Stimulated activated CD4-positive, alpha-beta T cell treated with anti-CD3 and anti-CD28 coated beads, Interleukin-2, amount 100 ng/mL, for 24 hours (primary cell): ENCODE data around the gene AK4.
"Not testable (repeated sequence)": the region's sequence is repeated elsewhere in the genome, so short reads cannot be mapped to it uniquely, and the experiment has no call there.

Source experiments
- DNase-seq, 2 donors: peaks; one replicate each; pipeline ENCODE4 v3.0.0-alpha.2; 2020

Gene AK4

DNA sequence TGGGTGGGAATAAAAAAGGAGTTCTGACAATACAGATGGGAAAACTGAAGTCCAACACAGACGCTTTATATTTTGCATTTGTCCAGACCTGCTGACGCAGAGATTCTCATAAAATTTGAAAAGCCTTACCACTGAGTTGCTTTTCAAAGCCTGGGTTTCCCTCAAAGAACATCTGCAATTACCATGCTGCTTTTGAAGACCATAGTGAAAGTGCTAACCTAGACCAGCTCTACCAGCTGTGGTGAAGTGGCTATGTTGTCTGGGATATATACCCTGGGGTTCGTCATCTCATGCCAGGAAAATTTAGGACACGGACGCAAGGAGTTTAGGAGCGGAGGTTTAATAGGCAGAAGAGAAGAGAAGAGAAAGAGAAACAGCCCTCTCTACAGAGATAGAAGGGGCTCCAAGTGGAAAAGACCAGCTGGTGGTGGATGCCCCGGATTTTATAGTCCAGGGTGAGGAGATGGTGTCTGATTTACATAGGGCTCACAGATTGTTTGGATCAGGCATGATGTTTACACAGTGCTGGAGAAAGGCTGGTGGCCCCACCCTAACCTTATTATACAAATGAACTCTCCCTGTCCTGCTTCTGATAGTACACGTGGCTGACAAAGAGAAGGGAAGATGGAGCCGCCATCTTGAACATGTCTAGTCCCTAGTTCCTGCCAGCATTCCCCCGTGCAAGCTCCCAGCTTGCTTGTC is 73.8 kb downstream of the AK4 start:
- DNase-seq = no peak

DNA sequence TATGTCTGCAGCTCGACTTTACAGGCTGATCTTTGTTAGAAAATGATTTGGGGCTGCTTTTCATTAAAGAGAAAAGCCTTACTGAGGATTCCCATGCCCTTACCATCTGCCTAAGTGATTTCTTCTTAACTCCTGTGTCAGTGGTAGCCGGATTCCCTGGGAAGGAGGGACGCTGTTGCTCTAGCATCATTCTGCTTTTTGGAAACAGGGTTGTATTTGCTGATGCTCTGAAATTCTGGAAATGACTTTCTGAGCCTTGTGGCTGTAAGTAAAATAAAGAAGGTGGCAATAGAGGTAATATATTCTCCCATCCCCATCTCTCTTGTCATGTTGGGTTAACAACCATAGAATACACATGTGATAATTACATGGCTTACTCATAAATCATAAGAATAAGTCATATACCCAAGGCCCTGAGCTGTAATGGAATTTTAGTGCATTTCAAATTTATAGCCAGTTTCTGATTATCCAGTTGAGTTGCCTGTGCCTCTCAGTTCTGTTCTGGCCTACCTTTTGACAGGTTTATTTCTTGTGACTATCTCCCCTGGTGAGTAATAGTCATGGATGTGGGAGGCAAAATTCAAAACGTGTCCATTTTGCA is 74.4 kb downstream of the AK4 start:
- no peak for DNase-seq

DNA sequence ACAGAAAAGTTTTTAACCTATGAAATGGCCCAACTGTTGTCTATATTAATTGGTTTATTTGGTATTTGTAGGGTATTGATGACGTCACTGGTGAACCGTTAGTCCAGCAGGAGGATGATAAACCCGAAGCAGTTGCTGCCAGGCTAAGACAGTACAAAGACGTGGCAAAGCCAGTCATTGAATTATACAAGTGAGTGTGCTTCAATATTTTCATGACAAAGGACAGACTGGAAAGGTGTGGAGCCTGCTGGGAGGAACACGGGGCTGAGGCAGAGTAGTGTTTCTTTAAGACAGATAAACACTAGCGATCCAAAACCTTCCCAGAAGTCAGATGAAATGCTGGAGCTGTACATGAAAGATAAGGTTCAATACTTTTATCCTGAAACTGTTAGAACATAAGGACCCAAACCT is 76.7 kb downstream of the AK4 start:
- DNase-seq = no peak

DNA sequence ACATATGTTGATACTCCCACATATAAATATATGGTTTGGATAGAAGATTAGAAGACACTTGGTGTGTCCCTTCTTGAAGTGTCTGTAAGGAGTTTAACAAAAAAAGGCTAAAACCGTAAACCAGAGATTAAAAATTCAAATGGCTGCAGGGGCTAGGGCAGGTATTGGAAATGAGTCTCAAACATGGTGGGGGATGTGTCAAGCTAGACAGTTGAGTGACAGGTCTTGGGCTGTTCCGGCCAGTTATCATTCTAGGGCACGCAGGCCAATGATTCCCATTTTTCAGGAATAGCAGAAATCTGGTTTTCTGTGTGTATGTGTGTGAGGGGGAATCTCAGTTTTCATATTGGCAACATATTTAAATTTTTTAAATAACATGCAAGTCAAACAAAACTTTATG is 77.2 kb downstream of the AK4 start:
- DNase-seq = no peak

DNA sequence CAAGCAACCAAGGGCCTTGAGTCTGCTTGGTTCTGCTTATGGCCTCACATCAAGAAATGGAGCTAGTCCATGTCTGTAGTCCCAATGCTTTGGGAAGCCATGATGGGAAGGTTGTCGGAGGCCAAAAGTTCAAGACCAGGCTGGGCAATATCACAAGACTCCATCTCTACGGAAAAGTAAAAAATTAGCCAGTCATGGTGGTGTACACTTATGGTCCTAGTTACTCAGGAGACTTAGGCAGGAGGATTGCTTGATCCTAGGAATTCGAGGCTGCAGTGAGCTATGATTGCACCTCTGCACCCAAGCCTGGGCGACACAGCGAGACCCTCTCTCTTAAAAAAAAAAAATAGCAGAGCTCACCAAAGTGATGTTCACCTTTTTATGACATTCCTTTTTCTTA is 81.2 kb downstream of the AK4 start:
- no peak for DNase-seq

DNA sequence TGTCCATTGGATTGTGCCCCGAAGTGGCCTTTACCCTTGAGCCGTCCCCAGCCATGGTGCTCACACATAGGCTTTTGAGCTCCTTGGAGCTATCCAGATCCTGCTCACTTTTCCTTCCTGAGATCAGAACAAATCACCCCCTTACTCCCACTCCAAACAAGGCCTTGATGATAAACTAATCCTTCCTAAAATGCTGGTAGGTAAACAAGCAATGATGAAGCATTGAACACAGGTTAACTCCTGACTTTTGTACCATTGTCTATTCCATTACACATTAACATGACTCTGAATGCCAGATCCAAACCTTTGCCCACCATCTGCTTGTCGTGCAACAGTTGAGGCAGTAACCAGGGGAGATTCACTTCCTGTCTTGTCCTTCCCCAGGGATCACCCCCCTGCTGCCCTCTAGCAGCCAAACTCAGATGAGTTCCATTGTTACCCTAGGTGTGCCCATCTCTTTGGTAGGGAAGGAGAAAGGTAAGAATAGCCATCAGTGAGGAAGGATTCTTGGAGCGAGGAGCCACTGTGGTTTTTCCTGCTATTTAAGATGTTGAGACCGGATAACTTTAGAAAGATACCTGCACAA is 81.8 kb downstream of the AK4 start:
- no peak for DNase-seq

DNA sequence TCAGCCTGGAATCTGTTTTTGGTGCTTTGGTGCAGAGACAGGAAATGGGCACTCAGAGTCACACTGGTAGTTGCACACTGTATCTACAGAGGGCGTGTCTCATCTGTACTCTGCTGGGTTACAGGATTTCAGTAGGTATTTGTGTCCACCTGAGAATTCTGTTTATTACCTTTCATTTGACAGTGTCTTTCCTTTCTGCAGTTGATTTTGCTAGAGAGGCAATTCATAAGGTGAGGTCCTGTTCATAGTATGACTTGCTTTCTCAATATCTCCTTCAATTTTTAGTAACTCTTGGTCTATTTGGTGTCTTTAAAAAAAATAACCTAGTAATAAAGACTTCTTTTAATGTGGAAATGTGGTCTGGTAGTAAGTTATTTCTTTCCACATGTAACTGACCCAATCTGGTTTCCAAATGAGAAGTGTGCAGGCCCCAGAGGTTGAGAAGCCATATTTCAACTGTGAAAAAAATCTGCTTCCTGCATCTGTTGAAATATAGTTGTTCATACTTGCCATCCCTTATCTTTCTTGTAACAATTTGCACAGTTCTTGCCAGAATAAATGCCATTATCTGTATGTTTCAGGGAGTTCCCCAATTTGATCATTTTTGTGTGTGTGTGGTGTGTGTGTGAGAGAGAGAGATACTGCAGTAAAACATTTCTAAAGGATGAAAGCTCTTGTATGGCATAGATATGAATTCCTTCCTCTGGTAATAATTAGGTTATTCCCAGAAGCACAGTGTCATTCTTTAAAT is 82.9 kb downstream of the AK4 start:
- no peak for DNase-seq

DNA sequence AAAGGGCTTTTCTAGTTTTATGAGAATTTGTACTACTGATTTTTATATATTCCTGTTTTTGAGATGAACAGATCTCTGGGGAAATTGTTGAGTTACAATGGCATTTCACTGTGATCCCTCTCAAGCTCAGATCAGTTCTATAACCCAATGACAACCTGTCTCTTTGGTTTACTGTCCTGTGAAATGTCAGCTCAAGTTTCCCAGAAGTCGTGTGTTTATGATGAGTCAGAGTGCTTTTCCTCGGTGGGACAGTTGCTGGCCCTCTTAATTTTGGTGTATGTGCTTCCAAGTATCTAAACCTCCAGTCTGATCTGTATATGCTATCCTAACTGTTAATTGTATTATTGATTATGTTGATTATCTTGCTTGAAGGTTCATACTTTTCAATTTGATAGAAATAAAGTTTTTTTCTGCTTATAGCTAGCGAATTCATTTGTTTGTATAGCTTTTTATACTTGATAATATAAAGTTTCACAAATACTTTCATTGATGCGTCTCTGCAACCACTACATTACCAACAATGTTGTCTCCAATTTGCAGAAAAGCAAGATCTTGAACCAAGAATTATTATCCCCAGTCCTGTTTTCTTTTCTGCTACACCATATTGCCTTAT is 83.8 kb downstream of the AK4 start:
- DNase-seq = no peak

DNA sequence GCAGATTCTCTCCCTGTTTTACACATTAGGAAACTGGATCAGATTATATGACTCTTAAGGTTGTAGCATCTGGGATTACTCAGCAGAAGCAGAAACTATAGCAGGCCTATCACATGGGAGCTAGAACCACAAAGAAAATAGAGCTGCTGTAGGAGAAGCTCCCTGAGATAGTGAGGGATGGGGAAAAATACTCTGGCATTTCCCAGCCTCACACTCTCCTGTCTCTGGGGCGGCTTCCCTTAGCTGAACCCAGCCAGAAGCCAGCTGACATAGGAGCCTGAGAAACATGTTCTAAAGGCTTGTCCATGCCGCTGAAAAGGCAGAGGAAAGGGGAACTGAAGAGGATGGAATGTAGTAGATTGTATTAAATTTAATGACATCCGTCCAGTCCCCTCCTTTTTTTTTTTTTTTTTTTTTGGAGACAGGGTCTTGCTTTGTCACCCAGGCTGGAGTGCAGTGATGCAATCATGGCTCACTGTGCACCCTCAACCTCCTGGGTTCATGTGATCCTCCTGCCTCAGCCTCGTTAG is 84.5 kb downstream of the AK4 start:
- DNase-seq = no peak

DNA sequence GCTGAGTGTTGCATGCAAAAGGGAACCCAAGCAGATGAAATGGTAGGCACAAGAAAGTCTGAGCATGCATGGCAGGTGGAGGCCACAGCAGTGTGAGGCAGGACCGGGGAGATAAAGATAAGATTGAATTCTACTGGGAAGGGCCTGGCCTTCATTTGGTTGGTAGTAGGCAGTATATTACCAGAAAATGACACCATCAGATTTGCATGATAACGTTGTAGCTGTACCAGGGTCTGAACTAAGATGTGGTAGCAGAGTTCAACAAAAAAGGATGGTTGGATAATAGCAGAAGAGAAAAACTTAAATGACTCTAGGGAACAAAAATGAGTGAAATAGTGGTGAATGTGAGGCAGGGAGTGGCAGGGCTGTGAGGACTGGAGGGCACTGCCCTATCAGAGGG is 85.8 kb downstream of the AK4 start:
- no peak for DNase-seq

DNA sequence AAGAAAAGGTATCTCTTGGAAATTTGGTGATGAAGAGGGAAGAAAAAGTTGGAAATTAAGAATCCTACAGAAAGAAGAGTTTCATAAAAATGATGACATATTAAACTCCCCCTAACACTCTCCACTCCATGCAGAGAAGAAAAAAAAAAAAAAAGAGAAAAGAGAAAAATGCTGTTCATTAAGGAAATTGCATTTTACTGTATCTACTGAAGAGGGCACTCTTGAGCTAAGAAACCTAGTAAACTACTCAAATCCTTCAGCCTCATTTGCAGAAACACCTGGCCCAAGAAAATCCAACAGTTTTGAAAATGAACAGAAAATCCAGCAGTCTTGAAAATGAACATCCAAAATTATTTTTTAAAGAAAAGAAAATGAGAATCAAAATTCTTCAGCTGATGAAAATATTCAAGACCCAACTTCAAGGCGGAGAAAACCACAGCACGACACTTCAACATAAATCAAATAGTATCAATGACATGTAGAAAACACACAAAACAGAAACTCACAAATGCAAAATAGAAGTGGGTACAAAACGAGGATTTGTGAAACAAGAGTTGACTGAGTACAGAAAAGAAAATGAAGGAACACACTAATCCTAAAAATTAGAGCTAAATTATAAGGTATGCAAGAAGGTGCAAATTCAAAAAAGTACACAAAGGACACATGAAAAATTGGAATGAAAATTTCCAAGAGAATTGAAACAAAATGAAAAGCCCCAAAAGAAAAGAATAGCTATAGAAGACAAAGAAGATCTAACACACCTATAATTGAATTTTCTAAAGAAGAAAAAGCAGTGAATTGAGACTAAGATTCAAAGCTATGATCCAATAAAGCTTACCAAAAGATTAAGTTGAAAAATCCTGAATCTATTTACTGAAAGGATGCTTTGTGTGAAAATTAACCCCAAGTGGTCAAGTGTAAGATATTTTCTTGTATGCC is 88.1 kb downstream of the AK4 start:
- no peak for DNase-seq

DNA sequence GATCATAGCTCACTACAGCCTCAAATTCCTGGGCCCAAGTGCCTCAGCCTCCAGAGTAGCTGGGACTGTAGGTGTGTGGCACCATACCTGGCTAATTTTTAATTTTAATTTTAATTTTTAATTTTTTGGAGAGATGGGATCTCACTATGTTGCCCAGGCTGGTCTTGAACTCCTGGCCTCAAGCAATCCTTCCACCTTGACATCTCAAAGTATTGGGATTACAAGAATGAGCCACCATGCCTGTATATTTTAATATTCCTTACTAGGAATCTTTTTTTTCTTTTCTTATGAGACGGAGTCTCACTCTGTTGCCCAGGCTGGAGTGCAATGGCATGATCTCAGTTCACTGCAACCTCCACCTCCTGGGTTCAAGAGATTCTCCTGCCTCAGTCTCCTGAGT is 89.1 kb downstream of the AK4 start:
- DNase-seq = not testable (repeated sequence)

DNA sequence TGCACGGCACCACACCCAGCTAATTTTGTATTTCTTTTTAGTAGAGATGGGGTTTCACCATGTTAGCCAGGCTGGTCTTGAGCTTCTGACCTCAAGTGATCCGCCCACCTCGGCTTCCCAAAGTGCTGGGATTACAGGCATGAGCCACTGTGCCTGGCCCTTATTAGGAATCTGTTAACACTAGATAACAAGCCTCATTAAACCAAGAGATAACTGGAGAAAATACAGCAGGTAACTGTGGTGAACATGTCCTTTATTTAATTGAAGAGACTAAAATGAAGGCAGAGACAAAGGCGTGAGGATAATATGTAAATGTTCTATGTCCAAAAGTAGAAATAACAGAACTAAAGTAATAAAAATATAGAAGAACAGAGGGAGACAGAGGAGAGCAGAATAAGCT is 89.5 kb downstream of the AK4 start:
- no peak for DNase-seq

DNA sequence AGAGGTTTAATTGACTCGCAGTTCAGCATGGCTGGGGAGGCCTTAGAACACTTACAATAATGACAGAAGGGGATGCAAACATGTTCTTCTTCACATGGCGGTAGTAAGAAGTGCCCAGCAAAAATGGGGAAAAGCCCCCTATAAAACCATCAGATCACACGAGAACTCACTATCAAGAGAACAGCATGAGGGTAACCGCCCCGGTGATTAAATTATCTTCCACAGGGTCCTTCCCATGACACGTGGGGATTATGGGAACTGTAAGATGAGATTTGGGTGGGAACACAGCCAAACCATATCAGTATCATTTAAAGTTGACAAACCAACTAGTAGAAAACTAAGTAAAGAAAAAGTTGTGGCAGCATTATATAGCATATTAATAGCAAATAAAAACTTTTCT is 90.0 kb downstream of the AK4 start:
- no peak for DNase-seq

DNA sequence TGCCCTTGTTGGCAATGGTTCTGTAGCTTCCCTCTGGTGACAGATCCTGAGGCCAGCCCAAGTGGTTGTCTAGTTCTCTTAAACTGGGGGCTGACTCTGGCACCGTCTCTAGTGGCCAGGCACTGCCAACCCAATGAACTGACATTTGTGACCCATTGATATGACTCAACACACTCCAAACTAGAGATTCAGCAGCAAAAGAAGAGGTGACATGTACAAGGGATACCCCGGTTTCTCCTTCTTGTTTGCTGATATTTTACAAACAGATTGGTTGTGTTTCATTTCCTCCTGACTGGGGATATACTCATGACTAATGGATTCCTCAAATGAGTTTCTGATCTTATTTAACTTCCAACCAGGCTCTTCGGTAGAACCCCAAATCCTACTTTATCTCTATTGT is 95.5 kb downstream of the AK4 start:
- DNase-seq = no peak

DNA sequence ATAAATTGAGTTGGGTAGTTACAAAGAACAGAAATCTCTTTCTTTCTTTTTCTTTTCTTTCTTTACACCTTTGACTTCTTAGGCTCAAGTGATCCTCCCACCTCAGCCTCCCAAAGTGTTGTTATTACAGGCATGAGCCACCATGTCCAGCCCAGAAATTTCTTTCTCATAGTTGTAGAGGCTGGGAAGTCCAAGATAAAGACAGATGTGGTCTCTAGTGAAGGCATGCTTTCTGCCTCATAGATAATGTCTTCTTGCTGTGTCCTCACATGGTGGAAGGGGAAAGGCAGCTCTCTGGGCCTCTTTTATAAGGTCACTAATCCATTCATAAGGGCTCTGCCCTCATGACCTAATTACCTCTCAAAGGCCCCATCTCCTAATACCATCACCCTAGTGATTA is 97.3 kb downstream of the AK4 start:
- DNase-seq = no peak

DNA sequence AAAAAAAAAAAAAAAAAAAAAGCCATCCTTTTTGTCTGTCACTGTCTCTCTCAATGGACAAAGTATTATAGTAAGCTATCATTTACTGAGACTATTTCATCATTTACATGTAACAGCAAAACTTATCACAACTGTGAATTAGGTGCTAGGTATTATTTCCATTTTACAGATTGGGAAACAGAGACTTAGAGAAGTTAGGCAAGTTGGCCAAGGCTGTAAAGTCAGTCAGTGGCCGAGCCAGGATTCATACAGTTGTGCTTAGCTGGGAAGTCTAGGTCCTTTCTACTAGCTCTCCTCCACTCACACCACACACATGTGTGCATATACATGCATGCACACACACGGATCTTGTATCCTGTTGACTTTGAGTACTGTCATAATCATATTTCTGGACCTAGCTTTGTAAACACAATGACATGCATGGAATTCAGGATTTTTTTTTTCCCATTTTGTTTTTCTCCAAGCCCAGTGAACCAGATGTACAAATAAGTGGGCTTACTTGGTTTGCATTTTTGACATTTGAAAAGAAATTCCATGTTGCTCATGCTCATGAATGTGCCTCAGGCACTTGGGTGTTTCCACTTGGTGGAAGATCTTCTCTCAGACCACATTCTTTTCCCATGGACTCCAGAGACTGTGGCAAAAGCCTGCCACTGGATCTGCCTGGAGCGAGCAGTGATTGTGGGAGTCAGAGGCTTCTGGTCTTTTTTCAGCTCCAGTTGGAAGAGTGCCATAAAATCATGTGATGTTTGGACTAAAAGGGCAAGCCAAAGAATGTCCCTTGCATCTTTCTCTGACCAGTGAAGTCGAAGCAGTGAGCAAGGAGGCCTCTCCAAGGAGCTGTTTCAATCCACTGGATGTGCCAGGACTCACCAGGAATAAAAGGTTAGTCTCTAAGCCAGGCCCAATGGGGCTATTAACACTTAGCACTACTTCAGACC is 99.7 kb downstream of the AK4 start:
- no peak for DNase-seq

DNA sequence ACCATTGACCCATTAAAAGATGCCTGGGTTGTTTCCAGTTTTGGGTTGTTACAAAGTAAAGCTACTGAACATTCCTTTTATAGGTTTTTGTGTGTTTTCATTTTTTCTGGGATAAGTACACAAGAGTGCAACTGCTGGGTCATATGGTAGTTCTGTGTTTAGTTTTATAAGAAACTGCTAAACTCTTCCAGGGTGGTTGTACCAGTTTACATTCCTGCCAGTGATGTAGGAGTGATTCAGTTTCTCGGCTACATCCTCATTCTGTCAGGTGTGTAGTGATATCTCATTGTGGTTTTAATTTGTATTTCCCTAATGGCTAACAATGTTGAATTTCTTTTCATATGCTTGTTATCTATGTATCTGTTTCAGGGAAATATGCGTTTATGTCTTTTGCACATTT is 102.8 kb downstream of the AK4 start:
- no peak for DNase-seq

DNA sequence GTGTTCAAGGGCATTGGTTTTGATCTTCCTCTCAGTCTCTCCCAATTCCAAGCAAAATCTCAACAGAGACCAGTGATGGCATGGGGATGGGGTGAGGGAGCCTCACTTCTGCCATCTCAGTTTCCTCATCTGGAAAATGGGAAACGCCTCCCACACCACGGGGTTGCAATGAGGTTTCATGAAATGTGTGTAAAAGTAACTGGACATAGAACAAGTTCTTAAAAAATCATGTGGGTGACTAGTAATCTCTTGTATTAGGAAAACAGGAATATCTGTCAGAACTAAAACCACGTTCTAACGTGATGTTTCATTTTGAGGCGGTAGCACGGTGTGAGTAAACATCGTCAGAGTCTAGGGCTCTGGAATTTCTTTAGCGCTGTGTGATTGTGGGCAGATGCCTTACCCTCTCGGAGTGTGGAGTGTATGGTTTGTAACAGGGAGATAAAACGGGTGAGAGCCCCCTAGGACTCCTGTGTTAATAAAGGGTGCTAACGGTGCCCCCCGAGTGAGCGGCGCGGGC is 105.9 kb downstream of the AK4 start:
- no peak for DNase-seq

DNA sequence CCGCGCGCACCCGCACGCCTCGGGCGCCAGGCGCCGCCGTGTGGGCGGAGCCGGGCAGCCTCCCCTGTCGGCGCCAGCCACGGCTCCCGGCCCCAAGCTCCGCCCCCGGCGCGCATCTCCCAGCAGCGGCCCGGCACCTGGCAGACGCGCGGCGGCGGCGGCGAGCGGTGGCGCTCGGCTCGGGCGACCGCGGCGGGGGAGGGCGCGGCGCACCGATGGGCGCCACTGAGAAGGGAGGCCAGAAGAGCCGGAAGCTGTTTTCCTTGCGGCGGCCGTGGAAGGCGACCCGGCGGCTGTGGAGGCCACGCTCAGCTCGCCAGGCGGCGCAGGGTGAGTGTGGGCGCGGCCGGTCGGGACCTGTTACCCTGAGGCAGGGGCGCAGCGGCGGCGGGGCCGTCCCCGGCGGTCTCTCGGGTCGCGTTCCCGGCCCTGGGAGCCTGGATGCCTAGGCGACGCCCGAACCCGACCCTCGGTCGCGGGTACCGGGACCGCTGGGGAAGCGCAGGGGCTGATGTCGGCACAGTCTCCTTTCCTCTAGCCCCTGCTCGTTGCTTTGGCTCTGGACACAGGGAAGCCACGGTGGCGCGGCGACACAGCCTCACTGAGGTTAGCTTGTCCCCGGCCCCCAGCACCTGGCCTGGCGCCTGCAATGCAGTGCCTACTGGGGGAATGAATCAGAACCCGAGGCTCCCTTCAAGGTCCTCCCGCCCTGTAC is 106.5 kb downstream of the AK4 start:
- DNase-seq = peak; percentile 84 to 89
